ENCODE results near the gene GRIK2.
"Not testable (repeated sequence)": the region's sequence is repeated elsewhere in the genome, so short reads cannot be mapped to it uniquely, and the experiment has no call there.

The GRIK2 gene

GRCh38 chr6:102066301-102066700 lies 672.8 kb downstream of the GRIK2 start:
- DNase-seq: no peak

GRCh38 chr6:102068349-102068929 lies 674.9 kb downstream of the GRIK2 start:
- no peak for DNase-seq

DNA sequence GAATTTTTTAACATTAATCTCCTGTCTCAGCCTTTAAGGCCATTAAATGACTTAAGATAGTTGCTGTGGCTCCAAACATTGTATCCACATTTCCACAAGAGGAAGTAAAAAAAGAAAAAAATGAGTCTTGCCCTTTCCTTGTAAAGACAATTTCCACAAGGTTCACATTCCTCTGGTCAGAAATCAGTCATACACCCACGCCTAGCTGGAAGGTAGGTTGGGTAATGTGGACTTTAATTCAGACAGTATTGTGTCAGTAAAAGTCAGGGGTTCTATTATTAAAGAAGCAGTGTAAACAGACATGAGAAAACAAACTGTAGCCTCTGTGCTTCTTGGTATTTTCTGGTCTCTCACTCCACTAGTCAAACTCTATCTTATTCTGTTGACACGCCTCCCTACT lies 682.0 kb downstream of the GRIK2 start:
- DNase-seq: no peak

DNA sequence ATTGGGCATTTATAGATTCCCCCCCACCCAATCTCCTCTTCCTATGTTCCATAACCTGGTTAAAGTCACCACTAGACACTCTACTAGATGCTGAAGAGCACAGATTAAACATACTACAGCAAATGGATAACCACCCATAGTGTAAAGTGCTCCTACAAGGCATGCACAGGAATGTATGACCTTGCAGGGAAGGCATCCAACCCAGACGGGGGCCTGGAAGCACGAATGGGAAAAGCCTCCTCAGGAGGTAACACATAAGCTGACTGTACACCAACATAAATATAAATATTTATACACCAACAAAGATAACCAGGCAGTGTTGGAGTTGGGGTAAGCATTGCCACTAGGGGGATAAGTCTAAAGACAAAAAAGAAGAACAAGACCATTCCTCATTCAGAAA lies 691.7 kb downstream of the GRIK2 start:
- DNase-seq: no peak

DNA sequence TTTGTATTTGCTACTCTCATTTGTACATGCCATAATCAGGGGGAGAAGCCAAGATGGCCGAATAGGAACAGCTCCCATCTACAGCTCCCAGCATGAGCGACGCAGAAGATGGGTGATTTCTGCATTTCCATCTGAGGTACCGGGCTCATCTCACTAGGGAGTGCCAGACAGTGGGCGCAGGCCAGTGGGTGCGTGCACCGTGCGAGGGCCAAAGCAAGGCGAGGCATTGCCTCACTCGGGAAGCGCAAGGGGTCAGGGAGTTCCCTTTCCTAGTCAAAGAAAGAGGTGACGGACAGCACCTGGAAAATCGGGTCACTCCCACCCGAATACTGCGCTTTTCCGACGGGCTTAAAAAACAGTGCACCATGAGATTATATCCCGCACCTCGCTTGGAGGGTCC lies 694.7 kb downstream of the GRIK2 start:
- not testable (repeated sequence) for DNase-seq

- DNase-seq: no peak
These were observed 720.9 kb downstream of the GRIK2 start for GRCh38 chr6:102114402-102114801.

- no peak for DNase-seq
These were observed 722.4 kb downstream of the GRIK2 start for GRCh38 chr6:102115911-102116310.

DNA sequence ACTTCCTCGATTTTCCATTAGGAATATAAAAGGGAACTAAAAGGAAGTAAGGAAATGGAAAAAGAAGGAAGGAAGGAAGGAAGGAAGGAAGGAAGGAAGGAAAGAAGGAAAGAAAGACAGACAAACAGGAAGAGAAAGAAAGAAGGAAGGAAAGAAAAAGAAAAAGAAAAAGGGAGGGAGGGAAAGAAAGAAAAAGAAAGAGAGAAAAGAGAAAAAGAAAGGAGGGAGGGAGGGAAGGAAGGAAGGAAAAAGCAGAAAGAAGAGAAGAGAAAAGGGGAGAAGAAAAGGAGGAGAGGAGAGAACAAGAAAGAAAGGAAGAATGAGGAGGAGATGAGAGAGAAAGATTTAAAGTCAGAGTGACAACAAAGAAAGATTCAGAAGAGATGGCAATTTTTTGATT lies 724.5 kb downstream of the GRIK2 start:
- no peak for DNase-seq

Data from activated T-cell treated with anti-CD3 and anti-CD28 coated beads, Interleukin-2, amount 50 U/mL, for 1 hour (primary cell).